ENCODE results near the gene SELENON.

GRCh38 chr1:25774206-25774803 lies 25.7 kb upstream of the SELENON start:
- TF ChIP-seq CTCF (conservative IDR thresholded peaks at IDR 0.05) = no peak
- TF ChIP-seq ZFX (IDR thresholded peaks at IDR 0.05) = no peak
